IMR-90 (cell line): ENCODE results near the gene ZMYND11.

Source experiments
- CTCF ChIP-seq: conservative IDR thresholded peaks from 2 replicates; pipeline ENCODE4 v1.5.1; 2012; ENCODE audit warnings: mild to moderate bottlenecking, low read depth, low read length, improper control_type of control experiment
- RFX5 ChIP-seq: IDR thresholded peaks from 2 replicates; pipeline ENCODE4 v1.8.0; 2012; ENCODE audit warnings: low read depth, mild to moderate bottlenecking, low read length, moderate library complexity
- USF2 ChIP-seq: fragments of 150-350 bp; IDR thresholded peaks from 2 replicates; pipeline ENCODE4 v1.6.1; 2017; ENCODE audit warnings: mild to moderate bottlenecking, antibody characterized with exemption, low read length, low read depth

GRCh38 chr10:201328-201771 lies 66.1 kb downstream of the ZMYND11 start:
- TF ChIP-seq USF2 (no peak), RFX5 (no peak), CTCF (no peak)
